GM12801 (cell line): Measurements from ENCODE around the gene DYTN.

Experiments used
- TF ChIP-seq, protein P1 (sequence below): IDR thresholded peaks from one replicate; pipeline ENCODE4 v1.5.1; 2011; ENCODE audit warnings: control low read depth; ENCODE audit not compliant: insufficient read length; ENCODE audit errors: extremely low read depth

The DYTN gene

DNA sequence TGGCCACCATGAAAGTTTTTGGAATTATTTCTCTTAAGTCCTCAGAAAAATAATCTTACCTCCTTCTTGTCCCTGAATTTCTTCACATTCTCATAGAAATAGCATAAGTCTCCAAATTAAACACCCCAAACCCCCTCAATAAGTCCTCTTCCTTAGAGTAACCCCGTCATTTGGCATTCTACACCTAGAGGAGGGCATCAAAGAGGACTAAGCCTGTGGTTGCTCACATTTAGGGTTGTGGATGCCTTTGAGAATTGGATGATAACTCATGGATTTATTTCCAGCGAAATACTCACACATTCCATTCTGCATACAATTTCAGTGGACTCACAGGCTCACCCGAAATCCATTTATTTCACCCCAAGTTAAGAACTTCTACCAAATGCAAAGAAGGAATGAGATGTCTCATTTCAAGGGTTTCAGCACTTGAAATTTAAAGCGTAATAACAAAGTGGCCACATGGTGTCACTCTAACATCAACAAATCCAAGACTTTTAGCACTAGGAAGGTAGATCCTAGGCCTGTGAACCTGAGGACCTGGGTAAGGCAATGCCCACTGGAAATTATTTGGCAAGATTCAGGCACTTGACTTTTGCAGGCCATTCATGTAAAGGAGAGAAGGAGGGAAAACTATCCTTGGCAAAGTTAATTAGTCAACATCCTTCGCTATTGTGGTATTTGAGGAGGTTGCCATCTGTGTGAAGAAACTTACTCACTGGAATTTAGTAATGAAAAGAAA lies 24.6 kb downstream of the DYTN start:
- TF ChIP-seq, protein P1, sequence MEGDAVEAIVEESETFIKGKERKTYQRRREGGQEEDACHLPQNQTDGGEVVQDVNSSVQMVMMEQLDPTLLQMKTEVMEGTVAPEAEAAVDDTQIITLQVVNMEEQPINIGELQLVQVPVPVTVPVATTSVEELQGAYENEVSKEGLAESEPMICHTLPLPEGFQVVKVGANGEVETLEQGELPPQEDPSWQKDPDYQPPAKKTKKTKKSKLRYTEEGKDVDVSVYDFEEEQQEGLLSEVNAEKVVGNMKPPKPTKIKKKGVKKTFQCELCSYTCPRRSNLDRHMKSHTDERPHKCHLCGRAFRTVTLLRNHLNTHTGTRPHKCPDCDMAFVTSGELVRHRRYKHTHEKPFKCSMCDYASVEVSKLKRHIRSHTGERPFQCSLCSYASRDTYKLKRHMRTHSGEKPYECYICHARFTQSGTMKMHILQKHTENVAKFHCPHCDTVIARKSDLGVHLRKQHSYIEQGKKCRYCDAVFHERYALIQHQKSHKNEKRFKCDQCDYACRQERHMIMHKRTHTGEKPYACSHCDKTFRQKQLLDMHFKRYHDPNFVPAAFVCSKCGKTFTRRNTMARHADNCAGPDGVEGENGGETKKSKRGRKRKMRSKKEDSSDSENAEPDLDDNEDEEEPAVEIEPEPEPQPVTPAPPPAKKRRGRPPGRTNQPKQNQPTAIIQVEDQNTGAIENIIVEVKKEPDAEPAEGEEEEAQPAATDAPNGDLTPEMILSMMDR = no peak

DNA sequence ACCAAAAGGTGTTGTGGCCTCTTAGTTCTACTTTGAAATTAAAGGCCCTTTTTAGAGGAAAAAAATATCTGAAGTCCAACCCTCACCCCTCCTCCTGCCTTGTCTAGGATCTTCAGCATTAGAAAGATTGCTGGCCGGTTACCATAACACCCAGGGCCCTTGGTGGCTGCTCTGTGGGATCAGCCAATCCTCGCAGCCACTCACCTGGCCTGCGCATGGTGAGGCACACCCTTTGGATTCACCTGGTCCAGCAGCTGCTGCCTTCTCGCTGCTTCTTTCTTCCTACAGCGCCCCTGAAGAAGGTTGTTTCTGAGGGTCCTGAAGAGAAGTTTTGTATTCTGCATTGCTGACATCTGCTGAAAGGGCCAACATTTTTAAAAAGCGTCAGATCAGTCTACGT lies 25.2 kb downstream of the DYTN start:
- TF ChIP-seq, protein P1 = no peak

DNA sequence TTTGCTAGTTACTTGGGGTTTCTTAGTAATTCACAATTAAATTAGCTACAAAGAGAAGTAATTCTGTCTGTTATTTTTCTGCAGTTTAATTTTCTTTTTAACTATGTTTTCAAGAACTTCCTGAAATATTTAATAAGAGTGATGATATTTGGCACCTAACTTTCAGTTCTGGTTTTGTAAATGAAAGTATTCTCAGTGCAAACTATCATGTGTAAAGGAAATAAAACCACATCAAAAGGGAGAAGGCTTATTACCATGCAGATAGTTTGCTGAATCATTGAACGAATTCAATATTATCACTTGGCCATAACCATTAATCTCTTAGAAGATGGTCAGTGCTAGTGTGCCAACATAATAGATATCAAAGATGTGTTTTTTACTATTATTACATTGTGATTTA lies 29.2 kb downstream of the DYTN start:
- TF ChIP-seq, protein P1 = no peak

DNA sequence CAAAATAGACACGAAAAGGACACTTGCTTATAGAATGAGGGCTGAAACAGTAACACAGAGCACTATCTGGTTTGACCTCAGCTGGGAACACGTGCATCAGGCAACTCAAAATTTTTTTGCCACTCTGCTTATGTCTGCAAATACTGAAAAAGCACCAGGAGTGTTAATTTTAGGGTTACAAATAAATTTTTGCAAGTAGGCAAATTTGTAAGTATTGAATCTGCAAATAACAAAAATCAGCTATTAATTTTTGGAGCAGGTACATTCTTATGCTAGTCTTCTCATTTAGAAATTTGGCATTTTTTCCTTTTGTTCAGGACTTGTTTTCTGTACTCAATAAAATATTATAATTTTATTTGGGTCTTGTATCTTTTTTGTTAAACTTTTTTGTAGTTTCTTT lies 29.7 kb downstream of the DYTN start:
- TF ChIP-seq, protein P1 = no peak

DNA sequence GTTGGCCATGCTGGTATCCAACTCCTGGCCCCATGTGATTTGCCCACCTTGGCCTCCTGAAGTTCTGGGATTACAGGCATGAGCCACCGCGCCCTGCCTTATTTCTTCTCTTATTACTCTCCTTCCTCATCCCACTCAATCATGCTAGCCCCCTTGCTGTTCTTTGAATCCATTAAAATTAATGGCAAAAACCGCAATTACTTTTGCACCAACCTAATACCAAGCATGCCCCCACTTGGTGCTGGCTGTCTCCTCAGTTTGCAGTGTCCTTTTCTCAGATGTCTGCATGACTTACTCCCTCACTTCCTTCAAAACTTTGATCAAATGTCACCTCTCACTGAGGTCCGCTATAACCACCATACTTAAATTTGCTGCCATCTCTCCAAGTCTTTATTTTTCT lies 34.6 kb downstream of the DYTN start:
- TF ChIP-seq, protein P1 = no peak

DNA sequence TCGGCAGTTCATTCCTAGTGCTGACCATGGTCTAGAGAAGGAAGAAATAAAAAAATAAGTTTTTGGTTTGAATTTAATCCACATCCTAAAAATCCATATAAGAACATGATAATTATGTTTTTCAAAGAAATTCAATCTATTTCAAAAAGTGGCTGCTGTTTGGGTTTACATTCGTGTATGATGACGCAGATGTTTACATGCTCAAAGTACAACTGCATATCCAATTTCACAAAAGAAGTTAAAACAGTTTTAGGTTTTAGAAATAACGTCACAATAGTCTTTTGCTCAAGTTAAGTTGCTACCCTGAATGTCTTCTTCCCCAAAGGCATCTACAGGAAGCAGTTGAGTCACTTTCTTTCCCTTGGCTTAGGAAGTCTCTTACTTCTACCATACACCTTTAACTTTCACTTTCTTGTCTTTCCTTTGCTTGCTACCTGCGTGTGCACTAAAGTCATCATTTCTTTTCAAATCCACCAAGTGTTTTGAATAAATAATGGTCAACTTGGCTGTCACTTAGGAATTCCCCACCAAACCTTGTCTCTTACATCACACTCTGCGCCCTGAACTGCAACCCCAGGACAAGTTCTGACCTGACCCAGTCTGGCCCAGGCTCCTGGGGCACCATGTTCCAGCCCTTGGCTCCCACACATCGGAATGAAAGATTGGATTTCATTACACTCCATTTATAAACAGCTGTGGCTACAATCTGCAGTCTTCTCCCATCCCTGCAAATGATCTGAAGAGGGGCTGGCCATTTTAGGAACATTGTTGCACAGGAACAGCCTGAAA lies 47.5 kb downstream of the DYTN start:
- TF ChIP-seq, protein P1 = no peak

DNA sequence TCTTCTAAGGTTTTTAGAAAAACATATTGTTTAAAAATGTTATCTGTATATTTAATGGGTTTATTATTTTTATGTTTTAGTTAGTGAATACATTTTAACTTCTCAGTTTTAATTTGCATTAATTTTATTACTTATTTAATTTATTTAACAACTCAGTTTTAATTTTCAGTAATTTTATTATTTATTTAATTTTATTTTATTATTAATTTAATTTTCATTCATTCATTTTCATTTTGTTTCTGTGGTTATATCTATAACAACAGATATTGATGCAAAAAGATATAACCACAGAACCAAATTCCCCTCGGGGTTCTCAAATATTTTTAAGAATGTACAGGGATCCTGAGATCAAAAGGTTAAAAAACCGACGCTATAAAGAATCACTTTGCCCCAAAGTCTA lies 52.9 kb downstream of the DYTN start:
- TF ChIP-seq, protein P1 = no peak
